K562 (cell line): ENCODE data around the gene NFIL3. TPM values are rescaled to one million over a fixed set of nuclear protein-coding genes. Genes with fewer than 3 reads are reported as not detected.

ENCODE experiments used
- ATAC-seq: fragments of 200-7000 bp; cut with Tn5 transposase; 3 replicates; pipeline ENCODE4 v1.9.1; 2020; ENCODE audit warnings: moderate library complexity
- BruUV-seq: library from RNA; stranded (reverse); fragments of 400-500 nt; replicated peaks from 2 replicates; lab custom pipeline; 2021; lab: Mats Ljungman, UMichigan
- CTCF ChIA-PET: fragments of 300-600 bp; formaldehyde crosslinking; extraction: SDS; loops from one replicate; lab custom pipeline; 2021; ENCODE audit warnings: low intra/inter-chr PET ratio; lab: Yijun Ruan, JAX
- POLR2A ChIA-PET: fragments of 300-600, 350-650 bp; sonication (Branson Sonifier 250); formaldehyde crosslinking; extraction: SDS; loops from one replicate; lab custom pipeline; 2021; ENCODE audit warnings: antibody characterized with exemption, inconsistent platforms; lab: Yijun Ruan, JAX
- DNase-seq, 4 experiments: peaks; one replicate each; pipeline versions ENCODE4 v3.0.0 to v3.0.0-alpha.2; 2011 to 2018; ENCODE audit warnings: low spot score in 3 of 4, mixed read lengths in 3 of 4; ENCODE audit errors: extremely low read depth in 1 of 4
- FAIRE-seq: peaks from 2 replicates; lab custom pipeline; 2011; peaks lifted over from hg19 to GRCh38; lab: Jason Lieb, UNC
- H2AFZ ChIP-seq: 2 replicates; pipeline ENCODE4 v1.6.0; 2011; ENCODE audit warnings: low read depth, low read length, control low read depth, inconsistent platforms
- H3K27ac ChIP-seq: fragments of 200-600 bp; 3 replicates; pipeline ENCODE4 v1.8.0; 2011; ENCODE audit warnings: low read depth, mild to moderate bottlenecking, control low read depth, inconsistent platforms, low read length, moderate library complexity, mixed read lengths; ENCODE audit errors: extremely low read depth
- H3K27me3 ChIP-seq, 2 experiments: fragments of 300-600 bp in 1 of 2; 2 replicates in 1 of 2; 3 replicates in 1 of 2; pipeline versions ENCODE4 v1.6.0 to v1.8.0; 2011; ENCODE audit warnings: inconsistent platforms in 2 of 2, low read length in 2 of 2, mild to moderate bottlenecking in 1 of 2, mixed read lengths in 1 of 2, moderate library complexity in 1 of 2; ENCODE audit not compliant: control insufficient read depth in 2 of 2, insufficient read depth in 2 of 2
- H3K36me3 ChIP-seq: fragments of 300-600 bp; 3 replicates; pipeline ENCODE4 v1.8.0; 2011; ENCODE audit warnings: mild to moderate bottlenecking, low read length, inconsistent platforms; ENCODE audit not compliant: control insufficient read depth, insufficient read depth
- H3K4me1 ChIP-seq, 2 experiments: fragments of 200-600 bp in 1 of 2; replicated peaks in 1 of 2; 2 replicates in 1 of 2; 3 replicates in 1 of 2; pipeline versions ENCODE4 v1.5.1 to v1.8.0; 2011; ENCODE audit warnings: inconsistent platforms in 2 of 2, low read length in 2 of 2, mild to moderate bottlenecking in 1 of 2, mixed read lengths in 1 of 2, moderate library complexity in 1 of 2; ENCODE audit not compliant: control insufficient read depth in 2 of 2, insufficient read depth in 2 of 2
- H3K4me2 ChIP-seq: 2 replicates; pipeline ENCODE4 v1.6.1; 2011; ENCODE audit warnings: low read length, control low read depth, inconsistent platforms, mixed read lengths; ENCODE audit not compliant: insufficient read depth
- H3K4me3 ChIP-seq: fragments of 200-600 bp; sonication (generic), shearing (Covaris generic); 2 replicates; pipeline ENCODE4 v1.5.1; 2016; ENCODE audit warnings: control low read depth, inconsistent platforms
- H3K79me2 ChIP-seq: fragments of 200-600 bp; 3 replicates; pipeline ENCODE4 v1.8.0; 2011; ENCODE audit warnings: low read length, inconsistent platforms; ENCODE audit not compliant: control insufficient read depth, insufficient read depth
- H3K9ac ChIP-seq, 2 experiments: 2 replicates each; pipeline versions ENCODE4 v1.6.0 to v1.6.1; 2011; ENCODE audit warnings: low read depth in 2 of 2, low read length in 2 of 2, control low read depth in 1 of 2, inconsistent platforms in 1 of 2, mild to moderate bottlenecking in 1 of 2, mixed read lengths in 1 of 2; ENCODE audit not compliant: insufficient read depth in 1 of 2
- H3K9me1 ChIP-seq: one replicate; pipeline ENCODE4 v1.6.0; 2011; ENCODE audit warnings: inconsistent platforms, mild to moderate bottlenecking, low read length, moderate library complexity; ENCODE audit not compliant: control insufficient read depth, insufficient read depth
- H3K9me3 ChIP-seq: replicated peaks from 2 replicates; pipeline ENCODE4 v1.5.1; 2011; ENCODE audit warnings: low read depth, low read length, inconsistent platforms; ENCODE audit not compliant: control insufficient read depth, insufficient read depth
- H4K20me1 ChIP-seq: replicated peaks from 2 replicates; pipeline ENCODE4 v1.6.1; 2011; ENCODE audit warnings: low read length, inconsistent platforms, mixed read lengths; ENCODE audit not compliant: control insufficient read depth, insufficient read depth
- GABPB2 ChIP-seq: fragments of 250-450 bp; sonication (Bioruptor Pico); conservative IDR thresholded peaks from 2 replicates; pipeline ENCODE4 v1.5.1; 2021; ENCODE audit warnings: mild to moderate bottlenecking
- MEF2D ChIP-seq: conservative IDR thresholded peaks from 2 replicates; pipeline ENCODE4 v1.6.1; 2016; ENCODE audit warnings: low read depth, missing genetic modification characterization, missing compliant biosample characterization
- NBN ChIP-seq: fragments of 450-650 bp; IDR thresholded peaks from 2 replicates; pipeline ENCODE4 v1.6.1; 2016; ENCODE audit warnings: low read depth, mild to moderate bottlenecking
- NFIX ChIP-seq: fragments of 250-450 bp; sonication (Bioruptor Pico); IDR thresholded peaks from 2 replicates; pipeline ENCODE4 v1.4.0; 2020; ENCODE audit warnings: low read depth, mild to moderate bottlenecking, moderate library complexity
- PTTG1 ChIP-seq: fragments of 450-650 bp; IDR thresholded peaks from 2 replicates; pipeline ENCODE4 v1.6.1; 2016; ENCODE audit warnings: low read depth, mild to moderate bottlenecking, missing genetic modification characterization, missing compliant biosample characterization
- SMAD3 ChIP-seq: fragments of 450-650 bp; formaldehyde crosslinking; conservative IDR thresholded peaks from 2 replicates; pipeline ENCODE4 v1.4.0; 2020; ENCODE audit warnings: mild to moderate bottlenecking
- ZBTB40 ChIP-seq, 2 experiments: fragments of 450-650 bp in 1 of 2; sonication (generic) in 1 of 2; formaldehyde crosslinking in 1 of 2; IDR thresholded peaks; 2 replicates each; pipeline versions ENCODE4 v1.7.1 to v1.9.0; 2016 to 2022; ENCODE audit warnings: inconsistent platforms in 1 of 2, mild to moderate bottlenecking in 1 of 2, missing genetic modification reagents in 1 of 2
- ZNF197 ChIP-seq: fragments of 200-800 bp; sonication (Bioruptor generic); IDR thresholded peaks from 2 replicates; pipeline ENCODE4 v1.6.1; 2016; ENCODE audit warnings: low read depth, missing genetic modification characterization, missing compliant biosample characterization
- ZNF263 ChIP-seq: sonication (generic); formaldehyde crosslinking; IDR thresholded peaks from 2 replicates; pipeline ENCODE4 v1.8.0; 2022; ENCODE audit warnings: mild to moderate bottlenecking, missing genetic modification reagents, borderline replicate concordance
- ZNF316 ChIP-seq: fragments of 450-650 bp; IDR thresholded peaks from 2 replicates; pipeline ENCODE4 v1.6.1; 2016
- ZNF699 ChIP-seq: fragments of 250-450 bp; sonication (Bioruptor Pico); IDR thresholded peaks from 2 replicates; pipeline ENCODE4 v1.8.0; 2021; ENCODE audit warnings: mild to moderate bottlenecking, moderate library complexity; ENCODE audit not compliant: insufficient replicate concordance
- WGBS: fragments of 100-300 bp; shearing (Covaris generic); methylation state at CpG from one replicate; pipeline ENCODE4 v1.1.6; 2016; ENCODE audit warnings: low coverage, mixed read lengths; ENCODE audit not compliant: insufficient coverage; ENCODE audit errors: missing lambda C conversion rate; 5-methylcytosine and 5-hydroxymethylcytosine counted together
- in situ Hi-C: fragments of 300-500 bp; cut with MboI; formaldehyde crosslinking; loops from 4 replicates; pipeline ENCODE4 v1.15.0; 2018; ENCODE audit warnings: inconsistent platforms, mixed read lengths
- intact Hi-C: fragments of 100-400 bp; cut with micrococcal nuclease; formaldehyde crosslinking; loops from 2 replicates; pipeline ENCODE4 v1.14.2; 2022
- polyA plus RNA-seq, 8 experiments: library from polyadenylated mRNA; depleted of rRNA in 4 of 8; stranded (reverse) in 5 of 8; unstranded in 3 of 8; fragments of >200 nt; fragmentation: Nextera tagmentation in 2 of 8; fragmentation: Illumina TruSeq in 1 of 8; extraction: Ambion mirVana in 2 of 8; extraction: Trizol in 1 of 8; gene quantifications; 2 replicates each; pipeline versions ENCODE4 v1.2.1 to v1.2.3, GENCODE V29; 2011 to 2014; ENCODE audit warnings: inconsistent platforms in 1 of 8, missing spikeins in 1 of 8
- total RNA-seq, 7 experiments: library from RNA; depleted of rRNA in 6 of 7; stranded (reverse); fragments of >200 nt in 6 of 7; fragmentation: Illumina TruSeq in 2 of 7; extraction: Trizol in 2 of 7; gene quantifications; 2 replicates each; pipeline versions ENCODE4 v1.2.1 to v1.2.3, GENCODE V29; 2011 to 2021; ENCODE audit warnings: low replicate concordance in 1 of 7
- TF ChIP-seq, protein P1 (sequence below): fragments of 450-650 bp; IDR thresholded peaks from 2 replicates; pipeline ENCODE4 v1.7.0; 2016; ENCODE audit warnings: borderline replicate concordance

The NFIL3 gene
- total and polyA plus RNA-seq, 9 of the 15 experiments (the other 6 are each of a cell fraction or from before 2014, with no cell fraction given): 3.2 to 16.1 (median 9.3) TPM

GRCh38 chr9:91416096-91416712, 7.4 kb downstream of the NFIL3 start:
- Histone ChIP-seq H3K4me2 (no peak overlapping the region), H2AFZ (no peak overlapping the region), H3K9ac (no peak overlapping the region), H3K36me3 (0 out of 3 replicates have a peak, but pooled peaks cover 4% of the 10 kb centered on the region), H3K4me3 (no peak overlapping the region), H3K27me3 (no peaks in the 10 kb centered on the region), H4K20me1 (no peaks in the 10 kb centered on the region), H3K9me1 (peaks cover 3% of the 10 kb centered on the region), H3K27ac (no peak overlapping the region), H3K79me2 (peaks cover 81% of the 10 kb centered on the region), H3K4me1 (peaks cover 3 to 28% of the 10 kb centered on the region in 2 experiments; a peak in 4 of 5 replicates), H3K9me3 (no peaks in the 10 kb centered on the region)
- intact Hi-C loops: no loop called here
- 56% methylated on average over 4 of the region's 4 CpGs for WGBS
- in situ Hi-C loops: no loop called here
- no peak for FAIRE-seq
- ATAC-seq: no peak
- CTCF ChIA-PET: no interaction called here
- BruUV-seq: no TSS peak
- DNase-seq: no peak
- POLR2A ChIA-PET: interaction anchor here (1.9 kb wide), 1 partner anchor 8 kb away, joined by 6 read pairs; no protein-coding TSS in a partner anchor
- no peak for TF ChIP-seq SMAD3
- TF ChIP-seq ZNF316: no peak
- no peak for TF ChIP-seq MEF2D (tag)
- TF ChIP-seq NFIX (CRISPR knock-in tag): no peak
- TF ChIP-seq GABPB2: no peak
- TF ChIP-seq ZBTB40 (IDR thresholded peaks at IDR 0.05): no peak
- no peak for TF ChIP-seq ZBTB40 (CRISPR knock-in tag; IDR thresholded peaks at IDR 0.05)
- TF ChIP-seq ZNF197 (CRISPR knock-in tag): no peak
- no peak for TF ChIP-seq PTTG1
- TF ChIP-seq, protein P1, sequence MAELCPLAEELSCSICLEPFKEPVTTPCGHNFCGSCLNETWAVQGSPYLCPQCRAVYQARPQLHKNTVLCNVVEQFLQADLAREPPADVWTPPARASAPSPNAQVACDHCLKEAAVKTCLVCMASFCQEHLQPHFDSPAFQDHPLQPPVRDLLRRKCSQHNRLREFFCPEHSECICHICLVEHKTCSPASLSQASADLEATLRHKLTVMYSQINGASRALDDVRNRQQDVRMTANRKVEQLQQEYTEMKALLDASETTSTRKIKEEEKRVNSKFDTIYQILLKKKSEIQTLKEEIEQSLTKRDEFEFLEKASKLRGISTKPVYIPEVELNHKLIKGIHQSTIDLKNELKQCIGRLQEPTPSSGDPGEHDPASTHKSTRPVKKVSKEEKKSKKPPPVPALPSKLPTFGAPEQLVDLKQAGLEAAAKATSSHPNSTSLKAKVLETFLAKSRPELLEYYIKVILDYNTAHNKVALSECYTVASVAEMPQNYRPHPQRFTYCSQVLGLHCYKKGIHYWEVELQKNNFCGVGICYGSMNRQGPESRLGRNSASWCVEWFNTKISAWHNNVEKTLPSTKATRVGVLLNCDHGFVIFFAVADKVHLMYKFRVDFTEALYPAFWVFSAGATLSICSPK: no peak
- TF ChIP-seq ZNF699 (CRISPR knock-in tag): no peak
- no peak for TF ChIP-seq ZNF263 (CRISPR knock-in tag)
- no peak for TF ChIP-seq NBN
